Measurements from ENCODE around the gene UBE2D1.

Gene UBE2D1

DNA sequence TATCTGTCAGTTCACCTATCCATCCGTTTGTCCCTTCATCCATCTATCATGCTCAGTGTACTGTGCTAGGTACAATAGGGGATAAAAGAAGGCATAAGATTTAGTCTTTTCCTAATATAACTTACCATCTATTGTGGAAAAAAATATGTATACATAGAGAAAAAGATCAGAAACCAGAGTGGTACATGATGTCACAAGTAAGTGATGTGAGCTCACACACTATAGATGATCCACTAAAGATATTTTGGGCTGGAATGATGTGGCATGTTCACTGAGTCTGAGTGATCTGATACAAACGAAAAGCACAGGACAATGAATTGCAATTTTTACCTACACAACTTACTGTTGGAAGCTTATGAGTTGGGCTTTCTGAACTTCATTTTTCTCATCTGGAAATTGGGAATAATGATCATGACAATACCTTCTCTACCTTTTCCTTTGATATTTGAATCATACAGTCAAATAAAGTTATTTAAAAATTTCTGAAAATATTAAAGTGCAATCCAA lies 47.7 kb downstream of the UBE2D1 start:
- TF ChIP-seq GATA2 (IDR thresholded peaks at IDR 0.05; ENCODE audit: low read depth, low read length) (no peak), GATA3 (IDR thresholded peaks at IDR 0.05; ENCODE audit: low read depth, low read length) (no peak)

DNA sequence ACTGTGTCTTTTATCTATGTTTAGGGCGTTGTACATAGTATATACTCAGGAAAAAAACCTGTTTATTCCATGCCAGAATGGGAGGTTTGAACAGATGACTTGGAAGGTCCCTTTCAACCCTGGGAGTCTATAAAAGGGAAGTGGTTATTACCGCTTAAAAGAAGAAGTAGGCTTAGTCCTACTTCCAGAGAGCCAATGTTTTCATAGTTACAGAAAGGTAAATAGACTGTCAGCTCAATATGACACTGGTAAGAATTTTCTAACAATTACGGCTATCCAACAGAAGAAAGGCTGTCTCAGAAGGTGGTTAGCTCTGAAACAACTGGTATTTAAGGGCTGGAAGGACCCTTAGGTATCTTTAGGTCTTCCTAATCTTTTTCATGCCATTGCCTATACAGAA lies 49.3 kb downstream of the UBE2D1 start:
- TF ChIP-seq GATA3 (IDR thresholded peaks at IDR 0.05; ENCODE audit: low read depth, low read length), result no peak
- no peak for TF ChIP-seq GATA2 (IDR thresholded peaks at IDR 0.05; ENCODE audit: low read depth, low read length)

DNA sequence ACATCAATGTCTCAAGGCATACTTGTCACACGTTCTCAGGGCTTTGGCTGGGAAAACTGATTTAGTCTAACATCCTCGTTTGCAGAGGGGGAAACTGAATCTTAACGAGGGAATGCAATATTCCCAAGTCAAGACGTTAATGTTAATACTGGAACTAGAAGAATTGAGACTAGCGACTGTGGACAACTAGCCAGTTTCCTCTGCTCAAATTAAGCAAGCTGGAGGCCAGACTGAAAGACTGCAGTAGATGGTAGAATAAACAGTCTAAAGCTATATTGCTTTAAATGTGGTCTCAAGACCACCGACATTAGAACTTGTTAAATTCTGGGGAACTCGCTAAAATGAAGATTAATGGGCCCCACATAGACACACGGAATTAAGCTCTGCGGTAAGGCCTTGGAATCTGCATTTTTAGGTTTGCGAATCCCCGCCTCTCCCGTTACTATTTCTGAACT lies 49.8 kb downstream of the UBE2D1 start:
- TF ChIP-seq GATA2 (IDR thresholded peaks at IDR 0.05; ENCODE audit: low read depth, low read length) (no peak), GATA3 (IDR thresholded peaks at IDR 0.05; ENCODE audit: low read depth, low read length) (no peak)

DNA sequence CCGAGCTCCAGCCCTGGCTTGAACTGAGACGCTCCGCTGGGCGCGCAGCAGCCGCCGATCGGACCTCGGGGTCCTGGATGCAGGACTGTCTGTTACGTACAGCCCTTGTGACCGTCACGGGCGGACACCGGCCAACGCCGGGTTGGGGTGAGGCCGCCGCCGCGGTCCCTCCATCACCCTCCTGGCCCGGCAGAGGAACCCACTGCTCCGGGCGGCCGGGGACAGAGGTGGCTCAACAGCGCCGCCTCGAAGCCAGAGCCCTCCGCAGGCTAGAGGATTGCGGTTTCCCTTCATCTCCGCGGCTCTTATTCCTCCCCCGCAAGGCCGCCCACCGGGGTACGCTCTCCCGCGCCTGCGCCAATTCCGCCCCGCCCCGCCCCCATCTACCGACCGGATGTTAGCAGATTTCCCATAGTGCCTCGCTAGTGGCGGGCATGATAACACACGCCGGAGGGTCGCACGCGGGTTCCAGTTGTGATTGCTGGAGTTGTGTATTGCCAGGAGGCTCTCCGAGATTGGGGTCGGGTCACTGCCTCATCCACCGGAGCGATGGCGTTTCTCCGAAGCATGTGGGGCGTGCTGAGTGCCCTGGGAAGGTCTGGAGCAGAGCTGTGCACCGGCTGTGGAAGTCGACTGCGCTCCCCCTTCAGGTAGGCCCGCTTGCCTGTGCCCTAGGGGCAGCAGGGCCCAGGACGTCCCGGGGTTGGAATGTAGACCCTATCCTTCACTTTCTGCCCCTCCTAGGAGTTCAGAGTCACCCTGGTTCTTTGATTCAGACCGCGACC lies 50.4 kb downstream of the UBE2D1 start, which contains the start of gene TFAM:
Gene TFAM (plus strand): TSS at position 412 of the 785 bp plus-strand sequence. CDS start 138 bp downstream, at position 550.
- TF ChIP-seq GATA3 (IDR thresholded peaks at IDR 0.05; ENCODE audit: low read depth, low read length) (no peak), GATA2 (IDR thresholded peaks at IDR 0.05; ENCODE audit: low read depth, low read length) (peak; percentile 48; the same call in 1 of the 2 replicates)

DNA sequence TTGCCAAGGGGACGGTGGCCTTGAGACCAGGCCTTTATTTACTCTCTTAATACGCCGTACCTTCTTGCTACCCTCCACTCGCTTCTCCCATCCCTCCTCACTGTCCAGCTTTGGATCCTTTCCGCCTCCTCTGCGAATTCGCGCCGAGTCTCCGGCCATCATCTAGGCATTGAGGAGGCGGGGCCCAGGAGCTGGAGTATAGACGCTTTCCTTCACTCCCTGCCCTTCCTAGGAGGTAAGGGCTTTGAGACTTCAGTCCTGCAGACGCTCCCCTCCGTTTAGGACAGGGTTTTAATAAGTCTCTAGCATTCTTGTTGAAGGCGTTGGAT lies 50.9 kb downstream of the UBE2D1 start:
- no peak for TF ChIP-seq GATA3 (IDR thresholded peaks at IDR 0.05; ENCODE audit: low read depth, low read length)

DNA sequence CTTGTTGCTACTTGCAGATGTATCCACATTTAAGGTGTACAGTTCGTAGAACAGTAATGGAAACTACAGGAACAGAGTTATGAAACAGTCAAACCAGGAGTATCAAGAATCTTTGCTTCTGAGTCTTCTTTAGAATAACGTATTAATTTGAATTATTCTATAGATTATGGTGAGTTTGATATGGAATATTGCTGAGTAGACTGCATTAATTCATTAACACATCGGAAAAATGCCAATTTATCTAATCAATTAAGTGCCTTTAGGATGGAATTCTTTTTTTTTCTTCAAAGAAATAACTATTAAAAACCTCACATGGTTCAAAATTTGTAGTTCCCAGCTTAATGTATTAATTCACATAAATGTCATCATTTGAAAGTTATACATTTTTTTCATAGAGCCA lies 54.2 kb downstream of the UBE2D1 start:
- TF ChIP-seq GATA2 (IDR thresholded peaks at IDR 0.05; ENCODE audit: low read depth, low read length) (no peak), GATA3 (IDR thresholded peaks at IDR 0.05; ENCODE audit: low read depth, low read length) (no peak)

DNA sequence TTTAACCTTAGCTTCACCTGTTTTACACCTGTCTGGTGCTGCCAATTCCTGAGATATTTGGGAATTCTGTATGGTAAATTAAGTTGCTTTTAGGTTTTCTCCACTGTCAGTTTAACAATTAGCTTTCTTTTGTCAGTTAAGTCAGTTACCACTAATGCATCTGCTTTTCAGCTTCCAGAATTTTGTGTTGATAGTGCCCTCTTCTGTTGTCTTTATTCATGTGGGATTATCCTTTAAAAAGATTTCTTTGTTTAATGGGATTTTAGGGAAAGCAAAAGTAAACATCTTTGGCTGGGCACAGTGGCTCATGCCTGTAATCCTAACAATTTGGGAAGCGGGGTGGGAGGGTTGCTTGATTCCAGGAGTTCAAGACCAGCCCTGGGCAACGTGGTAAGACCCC lies 58.5 kb downstream of the UBE2D1 start:
- TF ChIP-seq GATA3 (IDR thresholded peaks at IDR 0.05; ENCODE audit: low read depth, low read length) (no peak), GATA2 (IDR thresholded peaks at IDR 0.05; ENCODE audit: low read depth, low read length) (no peak)

DNA sequence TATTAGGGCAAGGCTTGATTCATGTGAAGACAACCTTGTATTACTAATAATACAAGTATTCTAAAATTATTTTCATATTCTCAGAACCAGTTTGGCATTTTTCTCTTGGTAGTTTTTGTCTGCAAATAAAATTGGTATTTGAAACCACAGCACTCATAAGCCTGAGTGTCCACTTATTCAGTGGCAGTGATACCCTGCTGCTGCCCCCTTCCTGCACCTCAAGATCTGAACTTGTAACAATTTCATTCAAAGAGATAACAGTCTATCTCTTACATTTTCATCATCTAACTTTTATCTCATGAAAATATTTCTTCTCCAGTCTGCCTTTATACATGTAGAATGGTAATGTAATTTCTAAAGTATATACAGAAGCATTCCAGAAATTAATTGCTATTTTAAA lies 59.7 kb downstream of the UBE2D1 start:
- TF ChIP-seq GATA3 (IDR thresholded peaks at IDR 0.05; ENCODE audit: low read depth, low read length) (no peak), GATA2 (IDR thresholded peaks at IDR 0.05; ENCODE audit: low read depth, low read length) (no peak)

DNA sequence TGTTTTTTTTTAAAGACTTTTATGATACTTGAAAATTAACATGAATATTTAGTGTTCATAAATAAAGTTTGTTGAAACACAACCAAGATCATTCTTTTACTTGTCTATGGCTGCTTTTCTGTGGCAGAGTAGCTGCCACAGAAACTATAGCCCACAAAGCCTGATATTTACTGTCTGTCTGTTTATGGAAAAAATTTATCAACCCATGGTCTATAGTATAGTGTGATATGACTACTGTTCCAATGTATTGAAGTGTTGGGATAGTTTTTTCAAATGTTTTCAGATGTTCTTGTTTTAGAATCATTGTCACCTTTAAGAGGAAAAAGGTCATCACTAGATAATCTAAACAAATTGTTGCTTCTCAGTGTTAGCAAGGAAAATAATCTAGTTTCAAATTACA lies 61.3 kb downstream of the UBE2D1 start:
- TF ChIP-seq GATA3 (IDR thresholded peaks at IDR 0.05; ENCODE audit: low read depth, low read length), result no peak
- no peak for TF ChIP-seq GATA2 (IDR thresholded peaks at IDR 0.05; ENCODE audit: low read depth, low read length)

DNA sequence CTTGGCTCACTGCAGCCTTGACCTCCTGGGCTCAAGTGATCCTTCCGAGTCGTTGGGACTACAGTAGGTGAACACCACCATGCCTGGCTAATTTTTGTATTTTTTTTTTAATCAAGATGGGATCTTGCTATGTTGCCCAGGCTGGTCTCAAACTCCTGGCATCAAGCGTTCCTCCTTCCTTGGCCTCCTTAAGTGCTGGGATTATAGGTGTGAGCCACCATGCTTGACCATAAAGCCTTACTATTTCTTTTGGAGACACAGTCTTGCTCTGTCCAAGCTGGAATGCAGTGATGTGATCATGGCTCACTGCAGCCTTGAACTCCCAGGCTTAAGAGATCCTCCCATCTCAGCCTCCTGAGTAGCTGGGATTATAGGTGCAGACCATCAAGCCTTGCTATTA lies 63.0 kb downstream of the UBE2D1 start:
- TF ChIP-seq GATA2 (IDR thresholded peaks at IDR 0.05; ENCODE audit: low read depth, low read length) (no peak), GATA3 (IDR thresholded peaks at IDR 0.05; ENCODE audit: low read depth, low read length) (no peak)

DNA sequence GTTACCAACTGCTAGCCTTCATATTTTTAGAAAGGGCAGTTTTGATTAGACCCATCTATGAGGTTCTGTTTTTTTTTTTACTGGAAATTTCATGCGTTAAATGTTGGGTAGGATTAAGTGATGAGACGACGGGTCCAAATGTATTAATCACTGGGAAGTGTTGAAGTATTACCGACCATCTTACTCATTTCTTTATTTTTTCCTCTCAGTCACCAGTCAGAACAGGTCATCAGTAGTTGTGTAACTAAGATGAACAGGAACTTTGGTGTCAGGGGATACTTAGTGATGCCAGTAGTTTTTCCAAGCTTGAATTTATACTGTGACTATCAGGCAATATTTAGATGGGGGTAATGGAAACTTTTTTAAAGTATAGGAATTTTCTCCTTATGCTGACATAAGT lies 64.6 kb downstream of the UBE2D1 start:
- no peak for TF ChIP-seq GATA3 (IDR thresholded peaks at IDR 0.05; ENCODE audit: low read depth, low read length)
- TF ChIP-seq GATA2 (IDR thresholded peaks at IDR 0.05; ENCODE audit: low read depth, low read length), result no peak

DNA sequence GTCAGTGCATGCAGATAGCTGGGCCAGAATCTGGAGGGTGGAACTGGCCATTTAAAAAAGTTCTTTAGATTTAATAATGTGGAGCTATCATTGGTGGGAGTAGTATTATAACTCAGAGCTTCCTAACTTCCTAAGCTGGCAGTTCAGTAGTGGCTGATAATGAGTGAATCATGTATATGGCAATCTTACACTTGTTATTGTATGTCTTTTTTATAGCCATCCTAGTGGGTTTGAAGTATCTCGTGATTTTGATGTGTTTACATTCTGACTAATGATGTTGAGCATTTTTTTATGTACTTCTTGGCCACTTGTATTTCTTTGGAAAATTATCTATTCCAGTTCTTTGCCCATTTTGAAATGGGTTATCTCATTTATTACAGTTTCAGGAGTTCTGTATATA lies 65.8 kb downstream of the UBE2D1 start:
- no peak for TF ChIP-seq GATA2 (IDR thresholded peaks at IDR 0.05; ENCODE audit: low read depth, low read length)
- TF ChIP-seq GATA3 (IDR thresholded peaks at IDR 0.05; ENCODE audit: low read depth, low read length), result no peak

DNA sequence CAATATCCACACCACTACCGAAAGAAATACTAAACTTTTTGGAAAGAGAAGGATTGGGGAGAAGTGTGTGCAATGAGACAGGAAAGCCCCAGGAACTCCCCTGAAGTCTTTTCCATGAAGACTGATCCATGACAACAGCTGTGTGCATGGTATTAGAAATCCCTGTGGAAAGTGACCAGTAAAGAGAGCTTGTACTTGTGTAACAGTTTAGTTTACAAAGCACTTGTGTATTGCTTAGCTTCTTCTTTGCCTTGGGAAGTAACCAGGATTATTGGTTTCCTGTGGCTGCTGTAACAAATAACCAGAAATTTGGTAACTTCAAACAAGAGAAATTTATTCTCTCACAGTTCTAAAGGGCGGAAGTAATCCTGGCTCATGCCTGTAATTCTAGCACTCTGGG lies 69.2 kb downstream of the UBE2D1 start:
- TF ChIP-seq GATA2 (IDR thresholded peaks at IDR 0.05; ENCODE audit: low read depth, low read length) (no peak), GATA3 (IDR thresholded peaks at IDR 0.05; ENCODE audit: low read depth, low read length) (no peak)

DNA sequence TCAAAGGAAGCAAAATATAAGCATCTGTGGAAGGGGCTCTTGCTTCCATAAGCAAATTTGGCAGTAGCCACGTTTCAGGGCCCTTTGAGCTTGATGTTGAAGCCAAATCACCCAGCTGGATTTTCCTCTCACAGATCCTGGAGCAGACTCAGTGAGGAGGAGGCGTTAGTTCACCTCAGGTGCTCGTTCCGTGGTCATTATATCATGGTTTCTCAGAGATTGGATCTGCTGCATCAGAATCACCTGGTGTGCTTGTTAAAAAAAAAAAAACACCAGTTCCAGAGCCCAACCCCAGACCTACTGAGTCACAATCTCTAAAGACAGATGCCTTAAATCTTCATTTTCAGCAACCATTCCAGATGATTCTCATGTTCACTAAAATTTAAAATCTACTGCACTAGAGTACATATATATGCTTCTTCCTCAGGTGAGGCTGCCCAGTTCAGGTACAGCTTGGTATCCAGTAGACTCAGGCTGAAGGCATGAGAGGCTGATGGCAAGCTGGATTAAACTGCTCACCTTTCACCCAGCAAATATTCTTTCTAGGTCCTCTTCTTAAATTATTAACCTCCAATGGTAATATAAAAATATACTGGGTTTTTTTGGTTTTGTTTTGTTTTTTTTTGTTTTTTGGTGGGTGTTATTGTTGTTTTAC lies 75.3 kb downstream of the UBE2D1 start:
- TF ChIP-seq GATA3 (IDR thresholded peaks at IDR 0.05; ENCODE audit: low read depth, low read length), result no peak
- TF ChIP-seq GATA2 (IDR thresholded peaks at IDR 0.05; ENCODE audit: low read depth, low read length), result no peak

DNA sequence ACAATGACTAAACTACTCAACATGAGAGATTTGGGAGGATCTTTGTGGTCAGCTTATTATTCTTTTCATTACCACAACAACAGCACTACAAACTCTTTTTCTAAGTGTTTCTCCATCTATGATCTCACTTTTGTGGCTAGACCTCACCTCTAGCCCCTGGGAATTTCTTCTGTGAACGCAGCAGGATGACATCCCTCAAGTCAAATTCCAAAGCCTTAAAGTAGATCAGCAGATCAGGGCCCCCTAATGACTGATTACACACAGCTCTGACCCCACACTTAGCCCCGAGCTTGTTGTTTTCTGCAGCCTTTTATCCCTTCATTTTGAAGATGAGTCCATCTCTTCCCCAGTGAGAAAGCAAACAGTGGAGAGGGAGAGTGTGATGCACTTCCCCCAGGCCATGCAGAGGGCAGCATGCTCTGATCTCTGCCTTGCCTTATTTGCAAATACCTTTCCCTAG lies 77.7 kb downstream of the UBE2D1 start:
- TF ChIP-seq GATA2 (IDR thresholded peaks at IDR 0.05; ENCODE audit: low read depth, low read length), result no peak
- TF ChIP-seq GATA3 (IDR thresholded peaks at IDR 0.05; ENCODE audit: low read depth, low read length), result no peak
